Right lobe of liver (tissue), 6 donors: ENCODE measurements around the gene GRAMD4. TPM values are rescaled to one million over a fixed set of nuclear protein-coding genes. Genes with fewer than 3 reads are reported as not detected.

Source experiments
- ATAC-seq, 4 donors: fragments of 200-7000 bp; cut with Tn5 transposase; one replicate each; pipeline ENCODE4 v1.9.1; 2020; ENCODE audit warnings: mild to moderate bottlenecking in 4 of 4, moderate library complexity in 4 of 4
- DNase-seq, 3 donors: peaks; one replicate each; pipeline ENCODE4 v3.0.0-alpha.2; 2020
- H3K27ac ChIP-seq, 3 donors: fragments of 200-600 bp; one replicate each; pipeline ENCODE4 v1.8.0; 2022
- H3K27me3 ChIP-seq, 2 donors: fragments of 200-600 bp; one replicate each; pipeline ENCODE4 v1.8.0; 2022
- H3K36me3 ChIP-seq, 4 donors: fragments of 200-600 bp; sonication (generic) in 1 of 4; one replicate each; pipeline versions ENCODE4 v1.5.1 to v1.8.0; 2017 to 2022; ENCODE audit warnings: control low read depth in 1 of 4
- H3K4me1 ChIP-seq, 4 donors: fragments of 200-600 bp; sonication (generic) in 1 of 4; one replicate each; pipeline versions ENCODE4 v1.5.1 to v1.8.0; 2017 to 2022; ENCODE audit warnings: control low read depth in 1 of 4
- H3K4me3 ChIP-seq, 3 donors: fragments of 200-600 bp; one replicate each; pipeline ENCODE4 v1.8.0; 2022
- H3K9me3 ChIP-seq, 4 donors: fragments of 200-600 bp; sonication (generic) in 1 of 4; one replicate each; pipeline versions ENCODE4 v1.5.1 to v1.8.0; 2017 to 2022; ENCODE audit warnings: control low read depth in 1 of 4
- CTCF ChIP-seq, 4 donors: fragments of 200-600 bp in 3 of 4; fragments of 450-650 bp in 1 of 4; IDR thresholded peaks; one replicate each; pipeline versions ENCODE4 v1.5.1 to v1.8.0; 2016 to 2022; ENCODE audit warnings: antibody characterized with exemption in 4 of 4, mild to moderate bottlenecking in 2 of 4
- POLR2A ChIP-seq: fragments of 450-650 bp; IDR thresholded peaks from one replicate; pipeline ENCODE4 v1.6.1; 2017; ENCODE audit warnings: antibody characterized with exemption, mild to moderate bottlenecking
- WGBS: methylation state at CpG from one replicate; pipeline ENCODE4 v1.1.6; 2018; ENCODE audit warnings: low coverage, low lambda C conversion rate; ENCODE audit not compliant: insufficient coverage; ENCODE audit errors: missing lambda C conversion rate; 5-methylcytosine and 5-hydroxymethylcytosine counted together
- intact Hi-C, 2 donors: fragments of 100-400 bp; cut with DNase I; formaldehyde crosslinking; loops; one replicate each; pipeline versions ENCODE4 v1.11.2 to v1.14.1; 2022
- total RNA-seq, 6 experiments: library from RNA; depleted of rRNA in 2 of 6; stranded (reverse); fragments of >200 nt in 2 of 6; fragmentation: NEBNext Ultra II Directional in 3 of 6; extraction: Animal tissue kit (Norgen Biotek cat#: 25700) in 3 of 6; gene quantifications; one replicate each; pipeline versions ENCODE4 v1.1.0 to v1.2.4, GENCODE V29; 2016 to 2023
- donor health status: DM: no; HTN: yes; CAD: no.
- donor health status: DM: no; HTN: no; CAD: no.
- donor health status: DM: no; HTN: no; CAD: no.
- donor health status: DM: no; HTN: yes; CAD: no.
- donor health status: DM: no; HTN: yes; CAD: no.

Gene GRAMD4
- total RNA-seq, 6 experiments from 2014 or later = 29.7 to 72.0 (median 34.8) TPM

GRCh38 chr22:46699091-46699490, 78.9 kb downstream of the GRAMD4 start:
- 97% methylated on average over 9 of the region's 17 CpGs for WGBS
- Histone ChIP-seq H3K27me3 (no peaks in the 10 kb centered on the region), H3K4me1 (no peaks in the 10 kb centered on the region), H3K36me3 (peaks cover 0 to 70% (median 38%) of the 10 kb centered on the region in 4 donors), H3K27ac (no peak overlapping the region), H3K4me3 (no peak overlapping the region), H3K9me3 (no peaks in the 10 kb centered on the region)
- no peak for DNase-seq
- no peak for ATAC-seq
- intact Hi-C loops = no loop called here
- no peak for TF ChIP-seq POLR2A
- no peak for TF ChIP-seq CTCF (IDR thresholded peaks at IDR 0.05)

GRCh38 chr22:46701262-46701661, 81.1 kb downstream of the GRAMD4 start:
- ATAC-seq (no peak), DNase-seq (no peak)
- WGBS = 99% methylated on average over 14 of the region's 33 CpGs
- no peak overlapping the region for H3K27ac ChIP-seq
- H3K36me3 ChIP-seq = peaks cover 0 to 54% (median 28%) of the 10 kb centered on the region in 4 donors
- no peaks in the 10 kb centered on the region for H3K4me1 ChIP-seq
- H3K4me3 ChIP-seq = no peak overlapping the region
- no peaks in the 10 kb centered on the region for H3K9me3 ChIP-seq
- no peak for TF ChIP-seq CTCF (IDR thresholded peaks at IDR 0.05)
- TF ChIP-seq POLR2A = no peak
- no peaks in the 10 kb centered on the region for H3K27me3 ChIP-seq
- intact Hi-C loops = no loop called here

- Histone ChIP-seq H3K36me3 (peaks cover 0 to 44% (median 26%) of the 10 kb centered on the region in 4 donors), H3K9me3 (no peaks in the 10 kb centered on the region), H3K4me3 (no peak overlapping the region), H3K4me1 (no peaks in the 10 kb centered on the region), H3K27me3 (no peaks in the 10 kb centered on the region), H3K27ac (no peak overlapping the region)
- DNase-seq = no peak
- no peak for TF ChIP-seq CTCF (IDR thresholded peaks at IDR 0.05)
- no peak for TF ChIP-seq POLR2A
- WGBS = 100% methylated on average over 8 of the region's 26 CpGs
- intact Hi-C loops = no loop called here
- no peak for ATAC-seq
These were observed 83.2 kb downstream of the GRAMD4 start for GRCh38 chr22:46703171-46703995.

- no peak for ATAC-seq
- H3K9me3 ChIP-seq = no peaks in the 10 kb centered on the region
- H3K4me1 ChIP-seq = no peaks in the 10 kb centered on the region
- WGBS = 90% methylated on average over 2 of the region's 6 CpGs
- no peak overlapping the region for H3K27ac ChIP-seq
- no peak overlapping the region for H3K4me3 ChIP-seq
- intact Hi-C loops = no loop called here
- no peak for TF ChIP-seq POLR2A
- TF ChIP-seq CTCF (IDR thresholded peaks at IDR 0.05) = no peak
- no peaks in the 10 kb centered on the region for H3K27me3 ChIP-seq
- H3K36me3 ChIP-seq = peaks cover 0 to 44% (median 25%) of the 10 kb centered on the region in 4 donors
- no peak for DNase-seq
These were observed 83.8 kb downstream of the GRAMD4 start for GRCh38 chr22:46703996-46704370.
